Activated naive CD4-positive, alpha-beta T cell treated with anti-CD3 and anti-CD28 coated beads, Interleukin-2, amount 50 U/mL, for 72 hours (primary cell): ENCODE data around the gene HOXA10. TPM values are rescaled to one million over a fixed set of nuclear protein-coding genes. Genes with fewer than 3 reads are reported as not detected.

Experiments used
- ATAC-seq, 2 donors: fragments of 150-1000 bp; cut with Tn5 transposase; 2 replicates each; pipeline ENCODE4 v1.10.0; 2021; ENCODE audit warnings: mild to moderate bottlenecking in 2 of 2, moderate library complexity in 2 of 2
- DNase-seq, 2 donors: peaks; one replicate each; pipeline ENCODE4 v3.0.0; 2021 to 2022; ENCODE audit warnings: low spot score in 2 of 2
- H3K27ac Mint-ChIP-seq, 2 donors: one replicate each; pipeline ENCODE4 v1.8.0; 2022; ENCODE audit warnings: mild to moderate bottlenecking in 2 of 2, mixed read lengths in 2 of 2
- H3K36me3 Mint-ChIP-seq, 2 donors: one replicate each; pipeline ENCODE4 v1.8.0; 2022; ENCODE audit warnings: mixed read lengths in 2 of 2
- H3K9me3 Mint-ChIP-seq, 2 donors: one replicate each; pipeline ENCODE4 v1.8.0; 2022; ENCODE audit warnings: mixed read lengths in 2 of 2
- total RNA-seq, 2 donors: library from RNA; stranded (reverse); gene quantifications; one replicate each; pipeline ENCODE4 v1.2.3, GENCODE V29; 2022

Gene HOXA10
- total RNA-seq, 2 donors from 2014 or later: not detected

- H3K36me3 Mint-ChIP-seq: peaks cover 0 to 19% of the 10 kb centered on the region in 2 donors
- no peaks in the 10 kb centered on the region for H3K9me3 Mint-ChIP-seq
- peak in 1 of 2 donors; percentile 14 for DNase-seq
- H3K27ac Mint-ChIP-seq: no peak overlapping the region
- ATAC-seq: no peak
Observed at GRCh38 chr7:27186668-27187474, 12.8 kb upstream of the HOXA10 start.

GRCh38 chr7:27185854-27186667 lies 11.9 kb upstream of the HOXA10 start:
- peak in 1 of 2 donors; percentile 21 for ATAC-seq
- Mint-ChIP-seq H3K36me3 (peaks cover 0 to 19% of the 10 kb centered on the region in 2 donors), H3K27ac (peak overlapping the region in 1 of 2 donors; percentile 93), H3K9me3 (no peaks in the 10 kb centered on the region)
- peak in 1 of 2 donors; percentile 51 for DNase-seq

GRCh38 chr7:27185013-27185853 lies 11.1 kb upstream of the HOXA10 start, which contains the start of gene HOXA11:
HOXA11 (minus strand) TSS chr7:27185232; CDS start chr7:27185144, 88 bp downstream.
- H3K27ac Mint-ChIP-seq: peak within 1 kb of the TSS in 1 of 2 donors; percentile 93
- H3K9me3 Mint-ChIP-seq: no peaks in the 10 kb centered on the region
- ATAC-seq: peak in 1 of 2 donors; percentile 14
- peak in 1 of 2 donors; percentile 45 for DNase-seq
- H3K36me3 Mint-ChIP-seq: peaks cover 0 to 15% of the 10 kb centered on the region in 2 donors

- Mint-ChIP-seq H3K36me3 (peaks cover 0 to 17% of the 10 kb centered on the region in 2 donors), H3K27ac (no peak overlapping the region), H3K9me3 (no peaks in the 10 kb centered on the region)
- DNase-seq (peak in 1 of 2 donors; percentile 30), ATAC-seq (peak in 1 of 2 donors; percentile 47)
Observed at GRCh38 chr7:27184337-27185012, 10.4 kb upstream of the HOXA10 start.

GRCh38 chr7:27183682-27184336 lies 9.7 kb upstream of the HOXA10 start:
- DNase-seq: peak in 1 of 2 donors; percentile 23
- ATAC-seq: no peak

GRCh38 chr7:27182861-27183681 lies 9.0 kb upstream of the HOXA10 start:
- peak in 1 of 2 donors; percentile 44 for DNase-seq
- H3K27ac Mint-ChIP-seq: peak overlapping the region in 1 of 2 donors; percentile 29
- ATAC-seq: no peak

More at GRCh38 chr7:27183682-27184336, 9.7 kb upstream of the HOXA10 start:
- no peaks in the 10 kb centered on the region for H3K9me3 Mint-ChIP-seq
- H3K36me3 Mint-ChIP-seq: peaks cover 0 to 18% of the 10 kb centered on the region in 2 donors
- peak overlapping the region in 1 of 2 donors; percentile 29 for H3K27ac Mint-ChIP-seq

GRCh38 chr7:27182285-27182841 lies 8.2 kb upstream of the HOXA10 start:
- no peaks in the 10 kb centered on the region for H3K9me3 Mint-ChIP-seq
- H3K27ac Mint-ChIP-seq: no peak overlapping the region
- DNase-seq (no peak), ATAC-seq (no peak)
- H3K36me3 Mint-ChIP-seq: peaks cover 0 to 13% of the 10 kb centered on the region in 2 donors

More at GRCh38 chr7:27182861-27183681, 9.0 kb upstream of the HOXA10 start:
- peaks cover 0 to 13% of the 10 kb centered on the region in 2 donors for H3K36me3 Mint-ChIP-seq
- no peaks in the 10 kb centered on the region for H3K9me3 Mint-ChIP-seq

GRCh38 chr7:27181795-27182275 lies 7.7 kb upstream of the HOXA10 start:
- peak in 1 of 2 donors; percentile 33 for DNase-seq

GRCh38 chr7:27180431-27181420 lies 6.6 kb upstream of the HOXA10 start:
- Mint-ChIP-seq H3K9me3 (no peaks in the 10 kb centered on the region), H3K27ac (no peak overlapping the region), H3K36me3 (peaks cover 0 to 5% of the 10 kb centered on the region in 2 donors)
- no peak for ATAC-seq
- no peak for DNase-seq

More at GRCh38 chr7:27181795-27182275, 7.7 kb upstream of the HOXA10 start:
- no peak for ATAC-seq
- Mint-ChIP-seq H3K36me3 (peaks cover 0 to 13% of the 10 kb centered on the region in 2 donors), H3K27ac (no peak overlapping the region), H3K9me3 (no peaks in the 10 kb centered on the region)

GRCh38 chr7:27179503-27180430 lies 5.6 kb upstream of the HOXA10 start:
- peak; percentile 64 to 78 for ATAC-seq

GRCh38 chr7:27179030-27179429 lies 4.9 kb upstream of the HOXA10 start:
- DNase-seq (no peak), ATAC-seq (no peak)
- Mint-ChIP-seq H3K9me3 (no peaks in the 10 kb centered on the region), H3K36me3 (peaks cover 0 to 4% of the 10 kb centered on the region in 2 donors), H3K27ac (no peak overlapping the region)

More at GRCh38 chr7:27179503-27180430, 5.6 kb upstream of the HOXA10 start:
- peaks cover 0 to 4% of the 10 kb centered on the region in 2 donors for H3K36me3 Mint-ChIP-seq
- no peak overlapping the region for H3K27ac Mint-ChIP-seq
- H3K9me3 Mint-ChIP-seq: no peaks in the 10 kb centered on the region
- peak; percentile 23 to 78 for DNase-seq

GRCh38 chr7:27178366-27178765 lies 4.2 kb upstream of the HOXA10 start:
- peaks cover 0 to 4% of the 10 kb centered on the region in 2 donors for H3K36me3 Mint-ChIP-seq

More at GRCh38 chr7:27178366-27178765, 4.2 kb upstream of the HOXA10 start:
- ATAC-seq (no peak), DNase-seq (no peak)
- H3K27ac Mint-ChIP-seq: no peak overlapping the region
- H3K9me3 Mint-ChIP-seq: no peaks in the 10 kb centered on the region
